CD8-positive, alpha-beta memory T cell (primary cell): ENCODE measurements around the gene PDGFC. TPM values are rescaled to one million over a fixed set of nuclear protein-coding genes. Genes with fewer than 3 reads are reported as not detected.

Experiments
- CTCF ChIA-PET: fragments of 350-600 bp; sonication (Branson Sonifier 250); formaldehyde crosslinking; loops from one replicate; lab custom pipeline; 2021; ENCODE audit warnings: antibody characterized with exemption; lab: Charles Lee
- POLR2A ChIA-PET: fragments of 350-600 bp; sonication (Branson Sonifier 250); formaldehyde crosslinking; loops from one replicate; lab custom pipeline; 2021; ENCODE audit warnings: antibody characterized with exemption; lab: Charles Lee
- DNase-seq, 5 donors: peaks; one replicate each; pipeline versions ENCODE4 v3.0.0 to v3.0.0-alpha.2; 2020 to 2022; ENCODE audit warnings: mixed read lengths in 1 of 5
- H3K27ac ChIP-seq: one replicate; pipeline ENCODE4 v1.7.0; 2013; ENCODE audit warnings: low read depth, mild to moderate bottlenecking, low read length, moderate library complexity
- H3K27me3 ChIP-seq: 2 replicates; pipeline ENCODE4 v1.7.0; 2013; ENCODE audit warnings: low read length, mild to moderate bottlenecking; ENCODE audit not compliant: insufficient read depth, poor library complexity, severe bottlenecking
- H3K36me3 ChIP-seq: 2 replicates; pipeline ENCODE4 v1.7.0; 2013; ENCODE audit warnings: mild to moderate bottlenecking, low read length, moderate library complexity; ENCODE audit not compliant: insufficient read depth
- H3K4me1 ChIP-seq: 2 replicates; pipeline ENCODE4 v1.7.0; 2013; ENCODE audit warnings: mild to moderate bottlenecking, low read length, moderate library complexity; ENCODE audit not compliant: insufficient read depth
- H3K4me3 ChIP-seq: 2 replicates; pipeline ENCODE4 v1.7.0; 2013; ENCODE audit warnings: mild to moderate bottlenecking, low read length
- H3K9me3 ChIP-seq: 2 replicates; pipeline ENCODE4 v1.7.0; 2013; ENCODE audit warnings: mild to moderate bottlenecking, low read length
- H3K27ac Mint-ChIP-seq, 8 donors: one replicate each; pipeline ENCODE4 v1.8.0; 2020 to 2021; ENCODE audit warnings: mixed read lengths in 8 of 8, mild to moderate bottlenecking in 6 of 8, inconsistent platforms in 3 of 8, moderate library complexity in 3 of 8
- H3K27me3 Mint-ChIP-seq, 2 donors: one replicate each; pipeline ENCODE4 v1.8.0; 2020 to 2021; ENCODE audit warnings: mixed read lengths in 2 of 2, mild to moderate bottlenecking in 1 of 2, moderate library complexity in 1 of 2
- H3K36me3 Mint-ChIP-seq, 3 donors: one replicate each; pipeline ENCODE4 v1.8.0; 2020 to 2021; ENCODE audit warnings: mixed read lengths in 3 of 3, inconsistent platforms in 1 of 3, mild to moderate bottlenecking in 1 of 3
- H3K4me1 Mint-ChIP-seq, 3 donors: one replicate each; pipeline ENCODE4 v1.8.0; 2020 to 2021; ENCODE audit warnings: mixed read lengths in 3 of 3, inconsistent platforms in 1 of 3, mild to moderate bottlenecking in 1 of 3
- H3K4me3 Mint-ChIP-seq, 7 donors: one replicate each; pipeline ENCODE4 v1.8.0; 2020 to 2021; ENCODE audit warnings: mixed read lengths in 7 of 7, mild to moderate bottlenecking in 6 of 7, moderate library complexity in 4 of 7, inconsistent platforms in 2 of 7
- H3K9me3 Mint-ChIP-seq, 5 donors: one replicate each; pipeline ENCODE4 v1.8.0; 2020 to 2022; ENCODE audit warnings: mixed read lengths in 5 of 5, mild to moderate bottlenecking in 3 of 5, moderate library complexity in 2 of 5, inconsistent platforms in 1 of 5
- polyA plus RNA-seq: library from polyadenylated mRNA; unstranded; fragments of 300-500 nt; fragmentation: Illumina TruSeq; gene quantifications from one replicate; pipeline ENCODE4 v1.2.3, GENCODE V29; 2021
- total RNA-seq, 2 experiments: library from RNA; stranded (reverse); gene quantifications; one replicate each; pipeline ENCODE4 v1.2.3, GENCODE V29; 2021

PDGFC gene
- total and polyA plus RNA-seq, 3 experiments from 2014 or later, result 0.13 TPM; not detected in 2

DNA sequence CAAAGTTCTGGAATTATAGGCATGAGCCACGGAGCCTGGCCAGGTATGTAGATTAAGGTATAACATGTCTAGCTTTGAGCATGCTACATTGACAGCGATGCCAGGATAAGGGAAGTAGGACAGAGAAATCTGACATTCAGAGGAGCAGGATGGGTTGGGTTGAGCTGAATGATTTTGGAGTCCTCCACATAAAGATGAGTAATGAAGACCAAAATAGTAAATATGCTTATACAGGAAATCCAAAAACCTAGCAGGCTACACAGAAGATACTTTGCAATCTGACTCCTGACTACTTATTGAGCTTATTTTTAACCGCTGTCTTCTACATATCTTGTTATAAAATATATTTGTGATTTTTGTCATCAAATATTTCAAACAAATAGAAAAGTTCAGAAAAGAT is 69.7 kb downstream of the PDGFC start:
- no peak overlapping the region for H3K27ac Mint-ChIP-seq
- CTCF ChIA-PET, result no interaction called here
- Histone ChIP-seq H3K27me3 (no peaks in the 10 kb centered on the region), H3K4me1 (no peaks in the 10 kb centered on the region), H3K36me3 (no peaks in the 10 kb centered on the region), H3K27ac (no peak overlapping the region), H3K4me3 (no peak overlapping the region), H3K9me3 (no peaks in the 10 kb centered on the region)
- no peaks in the 10 kb centered on the region for H3K4me1 Mint-ChIP-seq
- no peak overlapping the region for H3K4me3 Mint-ChIP-seq
- H3K36me3 Mint-ChIP-seq, result no peaks in the 10 kb centered on the region
- DNase-seq, result no peak
- H3K27me3 Mint-ChIP-seq, result no peaks in the 10 kb centered on the region
- POLR2A ChIA-PET, result no interaction called here
- H3K9me3 Mint-ChIP-seq, result peaks cover 0 to 23% (median 3%) of the 10 kb centered on the region in 5 donors

DNA sequence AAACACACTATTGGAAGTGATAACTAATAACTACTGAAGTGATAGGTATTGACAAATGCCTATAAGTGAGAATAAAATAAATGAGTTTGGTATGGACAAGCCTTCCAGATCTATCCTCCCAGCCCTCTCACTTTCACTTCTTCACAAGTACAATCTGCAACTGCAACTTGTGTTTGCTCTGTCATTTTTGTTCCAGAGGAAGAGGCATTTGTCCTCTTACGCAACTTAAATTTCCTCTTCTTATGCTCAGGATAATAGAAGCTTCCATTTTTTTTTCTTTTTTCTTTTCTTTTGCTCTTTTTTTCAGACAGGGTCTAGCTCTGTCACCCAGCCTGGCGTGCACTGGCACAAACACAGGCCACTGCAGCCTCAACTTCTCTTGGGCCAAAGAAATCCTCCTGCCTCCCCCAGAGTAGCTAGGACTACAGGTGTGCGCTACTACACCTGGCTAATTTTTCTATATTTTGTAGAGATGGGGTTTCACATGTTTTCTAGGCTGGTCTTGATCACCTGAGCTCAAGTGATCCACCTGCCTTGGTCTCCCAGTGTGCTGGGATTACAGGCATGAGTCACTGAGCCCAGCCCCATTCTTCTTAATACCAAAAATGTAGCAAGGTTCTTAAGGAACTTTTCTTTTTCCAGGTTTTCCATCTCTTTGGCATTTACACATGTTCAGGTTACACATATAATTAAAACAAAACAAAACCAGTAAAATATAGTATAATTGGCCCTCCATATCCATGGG is 73.1 kb downstream of the PDGFC start:
- ChIA-PET POLR2A (no interaction called here), CTCF (no interaction called here)
- peaks cover 0 to 14% (median 3%) of the 10 kb centered on the region in 5 donors for H3K9me3 Mint-ChIP-seq
- Histone ChIP-seq H3K27me3 (no peaks in the 10 kb centered on the region), H3K36me3 (no peaks in the 10 kb centered on the region), H3K9me3 (no peaks in the 10 kb centered on the region), H3K27ac (no peak overlapping the region), H3K4me3 (no peak overlapping the region), H3K4me1 (no peaks in the 10 kb centered on the region)
- H3K4me3 Mint-ChIP-seq, result no peak overlapping the region
- H3K4me1 Mint-ChIP-seq, result no peaks in the 10 kb centered on the region
- no peaks in the 10 kb centered on the region for H3K27me3 Mint-ChIP-seq
- H3K36me3 Mint-ChIP-seq, result no peaks in the 10 kb centered on the region
- H3K27ac Mint-ChIP-seq, result no peak overlapping the region
- no peak for DNase-seq

DNA sequence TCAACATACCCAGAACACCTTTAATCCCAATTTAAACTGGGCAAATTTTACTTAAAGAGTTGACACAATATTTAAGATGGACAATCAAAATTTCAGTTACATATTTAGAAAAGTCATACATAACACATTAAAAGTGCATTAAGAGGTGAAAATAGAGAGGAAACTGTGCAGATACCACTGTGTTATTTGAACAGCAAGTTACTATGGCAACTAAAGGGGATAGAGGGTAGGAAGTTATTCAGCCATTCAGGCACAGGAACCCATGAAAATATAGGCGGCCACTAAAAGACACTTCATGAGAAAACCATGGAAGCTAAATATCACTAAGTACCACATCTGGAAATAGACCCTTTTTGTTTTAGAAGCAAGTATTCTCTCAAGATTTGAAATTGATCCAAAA is 75.1 kb downstream of the PDGFC start:
- Mint-ChIP-seq H3K27me3 (no peaks in the 10 kb centered on the region), H3K9me3 (peaks cover 0 to 11% (median 3%) of the 10 kb centered on the region in 5 donors), H3K4me3 (no peak overlapping the region), H3K4me1 (no peaks in the 10 kb centered on the region), H3K27ac (no peak overlapping the region), H3K36me3 (no peaks in the 10 kb centered on the region)
- ChIA-PET CTCF (no interaction called here), POLR2A (no interaction called here)
- no peak for DNase-seq
- H3K27me3 ChIP-seq, result no peaks in the 10 kb centered on the region
- H3K4me3 ChIP-seq, result no peak overlapping the region
- H3K27ac ChIP-seq, result no peak overlapping the region
- no peaks in the 10 kb centered on the region for H3K4me1 ChIP-seq
- H3K36me3 ChIP-seq, result no peaks in the 10 kb centered on the region
- no peaks in the 10 kb centered on the region for H3K9me3 ChIP-seq

DNA sequence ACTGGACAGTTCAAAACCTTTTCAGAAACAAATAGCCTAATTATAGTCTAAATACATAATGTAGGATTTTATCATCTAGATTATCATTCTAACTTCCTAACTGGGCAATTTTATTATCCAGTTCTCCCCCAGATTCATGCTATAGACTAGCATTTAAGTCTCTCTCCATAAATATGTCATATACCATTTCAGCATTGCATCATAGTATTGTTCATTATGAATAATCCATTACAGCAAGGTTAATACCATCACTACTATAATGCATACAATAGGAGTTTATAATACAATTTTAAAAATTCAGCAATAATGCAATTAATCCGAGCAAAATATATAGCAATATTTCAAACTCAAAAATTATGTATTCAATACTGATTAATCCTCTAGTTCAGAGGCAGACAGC is 77.4 kb downstream of the PDGFC start:
- Histone ChIP-seq H3K4me1 (no peaks in the 10 kb centered on the region), H3K27ac (no peak overlapping the region), H3K36me3 (no peaks in the 10 kb centered on the region), H3K4me3 (no peak overlapping the region), H3K27me3 (no peaks in the 10 kb centered on the region), H3K9me3 (no peaks in the 10 kb centered on the region)
- Mint-ChIP-seq H3K4me1 (no peaks in the 10 kb centered on the region), H3K36me3 (no peaks in the 10 kb centered on the region), H3K27ac (no peak overlapping the region), H3K4me3 (no peak overlapping the region), H3K9me3 (peaks cover 0 to 11% (median 8%) of the 10 kb centered on the region in 5 donors), H3K27me3 (no peaks in the 10 kb centered on the region)
- CTCF ChIA-PET, result no interaction called here
- POLR2A ChIA-PET, result no interaction called here
- no peak for DNase-seq

DNA sequence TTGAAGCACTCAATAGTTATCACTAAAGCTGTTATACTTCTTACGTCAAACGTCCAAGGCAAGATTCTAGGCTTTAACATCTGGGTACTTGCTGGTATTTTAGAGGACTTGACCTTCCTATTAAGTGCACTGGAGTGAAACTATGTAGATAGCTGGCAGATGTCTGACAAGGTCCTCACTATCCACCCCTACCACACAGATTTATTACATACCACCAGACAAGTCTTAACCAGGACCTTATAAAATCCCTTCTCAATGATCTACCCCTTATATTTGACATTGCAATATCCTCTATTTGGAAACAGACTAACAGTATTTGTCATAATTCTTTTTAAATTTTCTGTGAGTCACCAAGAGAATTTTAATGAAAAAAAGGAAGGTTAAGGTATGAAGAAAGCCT is 78.8 kb downstream of the PDGFC start:
- H3K27me3 Mint-ChIP-seq, result no peaks in the 10 kb centered on the region
- H3K27ac Mint-ChIP-seq, result no peak overlapping the region
- no peaks in the 10 kb centered on the region for H3K4me1 Mint-ChIP-seq
- H3K36me3 Mint-ChIP-seq, result no peaks in the 10 kb centered on the region
- no peak overlapping the region for H3K4me3 ChIP-seq
- H3K36me3 ChIP-seq, result no peaks in the 10 kb centered on the region
- H3K4me1 ChIP-seq, result no peaks in the 10 kb centered on the region
- ChIA-PET POLR2A (no interaction called here), CTCF (no interaction called here)
- peaks cover 0 to 11% (median 8%) of the 10 kb centered on the region in 5 donors for H3K9me3 Mint-ChIP-seq
- H3K4me3 Mint-ChIP-seq, result no peak overlapping the region
- H3K9me3 ChIP-seq, result no peaks in the 10 kb centered on the region
- H3K27me3 ChIP-seq, result no peaks in the 10 kb centered on the region
- no peak overlapping the region for H3K27ac ChIP-seq
- DNase-seq, result no peak

DNA sequence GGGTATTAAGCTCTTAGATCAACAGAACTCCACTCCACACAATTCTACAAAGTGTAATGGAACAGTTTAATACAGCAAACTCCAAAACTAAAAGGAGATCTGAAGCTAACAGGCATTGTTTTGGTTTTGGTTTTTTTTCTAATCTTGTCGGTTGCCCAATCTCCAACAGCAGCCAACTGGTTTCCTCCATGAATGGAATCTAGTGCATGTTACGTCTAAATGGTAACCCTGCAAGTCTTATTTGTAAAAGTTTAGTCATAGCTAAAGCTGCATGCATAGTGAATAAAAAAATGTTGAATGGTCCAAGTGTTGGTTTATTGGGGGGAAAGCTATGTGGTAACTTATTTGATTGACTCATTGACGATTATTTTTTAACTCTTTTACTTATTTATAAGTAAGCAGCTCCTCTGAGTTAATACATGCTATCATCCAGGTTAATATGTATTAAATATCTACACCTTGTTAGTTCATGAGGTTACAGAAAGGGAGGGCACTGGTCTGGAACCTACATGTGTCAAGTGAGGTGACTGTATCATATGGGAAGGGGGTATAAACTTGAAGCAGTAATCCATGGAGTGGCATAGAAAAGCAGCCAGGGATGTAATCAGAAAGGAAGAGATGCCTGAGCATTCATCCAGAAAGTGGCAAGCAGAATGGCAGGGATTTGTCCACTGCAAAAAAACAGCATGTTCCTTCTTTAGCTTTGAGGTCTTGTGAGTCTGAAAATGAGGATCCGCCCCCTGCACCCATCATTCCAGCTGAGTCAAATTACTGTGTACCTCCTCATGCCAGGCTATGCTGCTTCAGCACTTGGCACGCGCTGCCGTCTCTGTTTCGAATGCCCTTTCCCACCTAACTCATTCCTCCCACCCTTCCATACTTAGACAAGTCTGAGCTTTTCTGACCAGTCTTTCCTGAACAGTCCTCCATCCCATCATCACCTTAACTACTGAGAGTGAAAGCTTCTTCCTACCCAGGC is 81.7 kb downstream of the PDGFC start:
- no peaks in the 10 kb centered on the region for H3K27me3 ChIP-seq
- no peak overlapping the region for H3K4me3 Mint-ChIP-seq
- ChIA-PET CTCF (no interaction called here), POLR2A (no interaction called here)
- H3K9me3 Mint-ChIP-seq, result peaks cover 0 to 11% (median 8%) of the 10 kb centered on the region in 5 donors
- H3K27me3 Mint-ChIP-seq, result no peaks in the 10 kb centered on the region
- no peaks in the 10 kb centered on the region for H3K36me3 Mint-ChIP-seq
- H3K4me1 Mint-ChIP-seq, result no peaks in the 10 kb centered on the region
- H3K27ac Mint-ChIP-seq, result no peak overlapping the region
- H3K4me1 ChIP-seq, result no peaks in the 10 kb centered on the region
- no peak for DNase-seq
- no peaks in the 10 kb centered on the region for H3K36me3 ChIP-seq
- no peak overlapping the region for H3K27ac ChIP-seq
- H3K9me3 ChIP-seq, result no peaks in the 10 kb centered on the region
- H3K4me3 ChIP-seq, result no peak overlapping the region

DNA sequence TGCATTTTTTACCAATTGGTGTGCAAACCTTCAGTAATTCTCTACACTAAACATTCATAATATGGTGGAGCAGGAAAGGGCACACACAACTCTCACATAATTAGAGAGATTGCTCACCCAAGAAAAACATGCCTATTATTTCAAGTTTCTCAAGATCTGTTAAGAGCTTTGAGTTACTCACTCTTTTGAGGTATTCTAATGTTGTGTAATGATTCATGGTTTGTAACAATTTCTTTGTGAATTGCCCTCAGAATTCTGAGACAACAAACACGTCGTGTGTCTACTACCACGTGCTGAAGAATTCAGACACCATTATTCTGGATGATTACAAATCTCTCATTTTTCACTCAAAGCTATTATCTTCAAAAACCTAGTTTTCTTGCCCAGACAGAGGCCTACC is 82.8 kb downstream of the PDGFC start:
- H3K36me3 ChIP-seq, result no peaks in the 10 kb centered on the region
- CTCF ChIA-PET, result no interaction called here
- H3K27ac Mint-ChIP-seq, result no peak overlapping the region
- H3K27me3 Mint-ChIP-seq, result no peaks in the 10 kb centered on the region
- H3K4me3 ChIP-seq, result no peak overlapping the region
- no peaks in the 10 kb centered on the region for H3K36me3 Mint-ChIP-seq
- no peak overlapping the region for H3K27ac ChIP-seq
- H3K9me3 Mint-ChIP-seq, result peaks cover 0 to 14% (median 8%) of the 10 kb centered on the region in 5 donors
- no peaks in the 10 kb centered on the region for H3K4me1 Mint-ChIP-seq
- no peaks in the 10 kb centered on the region for H3K27me3 ChIP-seq
- H3K4me1 ChIP-seq, result no peaks in the 10 kb centered on the region
- POLR2A ChIA-PET, result no interaction called here
- no peak for DNase-seq
- H3K9me3 ChIP-seq, result no peaks in the 10 kb centered on the region
- H3K4me3 Mint-ChIP-seq, result no peak overlapping the region

DNA sequence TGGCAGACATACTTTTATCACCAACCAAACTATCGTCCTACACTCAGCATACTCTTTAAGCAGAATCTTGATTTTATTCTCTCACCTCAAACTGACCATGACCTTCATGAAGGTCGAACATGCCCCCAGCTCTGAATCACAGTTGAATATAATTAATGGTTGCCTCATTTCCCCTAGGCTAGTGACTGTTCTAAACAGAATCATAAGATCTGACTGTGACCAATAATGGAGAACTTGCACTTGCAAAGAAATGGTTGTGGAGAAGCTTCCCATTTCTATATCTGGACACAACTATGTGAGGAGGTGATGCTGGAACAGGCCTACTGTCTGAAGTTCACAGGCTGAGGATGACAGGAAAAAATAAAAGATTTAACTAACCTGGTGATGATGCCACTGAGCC is 85.1 kb downstream of the PDGFC start:
- H3K4me3 Mint-ChIP-seq, result no peak overlapping the region
- Histone ChIP-seq H3K36me3 (no peaks in the 10 kb centered on the region), H3K27me3 (no peaks in the 10 kb centered on the region), H3K4me3 (no peak overlapping the region), H3K9me3 (no peaks in the 10 kb centered on the region), H3K27ac (no peak overlapping the region), H3K4me1 (no peaks in the 10 kb centered on the region)
- H3K9me3 Mint-ChIP-seq, result peaks cover 0 to 26% (median 10%) of the 10 kb centered on the region in 5 donors
- H3K4me1 Mint-ChIP-seq, result no peaks in the 10 kb centered on the region
- H3K27ac Mint-ChIP-seq, result no peak overlapping the region
- H3K27me3 Mint-ChIP-seq, result no peaks in the 10 kb centered on the region
- ChIA-PET CTCF (no interaction called here), POLR2A (no interaction called here)
- no peak for DNase-seq
- peaks cover 0 to 1% (median 0%) of the 10 kb centered on the region in 3 donors for H3K36me3 Mint-ChIP-seq
